ENCODE data around the gene GPER1.

The GPER1 gene

GRCh38 chr7:1053816-1054370 lies 34.0 kb upstream of the GPER1 start:
- in situ Hi-C loops (cut with MboI; ENCODE audit: low sequenced_read_pairs), result no loop called here

- in situ Hi-C loops (cut with MboI; ENCODE audit: low sequenced_read_pairs), result no loop called here
These were observed 33.5 kb upstream of the GPER1 start for GRCh38 chr7:1054438-1054837.

- in situ Hi-C loops (cut with MboI; ENCODE audit: low sequenced_read_pairs), result no loop called here
These were observed 33.0 kb upstream of the GPER1 start for GRCh38 chr7:1054861-1055450.

GRCh38 chr7:1055491-1055955 lies 32.4 kb upstream of the GPER1 start:
- in situ Hi-C loops (cut with MboI; ENCODE audit: low sequenced_read_pairs), result no loop called here

GRCh38 chr7:1055956-1056784 lies 31.7 kb upstream of the GPER1 start:
- in situ Hi-C loops (cut with MboI; ENCODE audit: low sequenced_read_pairs), result no loop called here

- in situ Hi-C loops (cut with MboI; ENCODE audit: low sequenced_read_pairs), result no loop called here
These were observed 31.0 kb upstream of the GPER1 start for GRCh38 chr7:1056785-1057410.

- in situ Hi-C loops (cut with MboI; ENCODE audit: low sequenced_read_pairs), result no loop called here
These were observed 30.3 kb upstream of the GPER1 start for GRCh38 chr7:1057416-1058291.

- in situ Hi-C loops (cut with MboI; ENCODE audit: low sequenced_read_pairs), result no loop called here
These were observed 29.6 kb upstream of the GPER1 start for GRCh38 chr7:1058311-1058710.

GRCh38 chr7:1058821-1059199 lies 29.1 kb upstream of the GPER1 start:
- in situ Hi-C loops (cut with MboI; ENCODE audit: low sequenced_read_pairs), result no loop called here

GRCh38 chr7:1059200-1060091 lies 28.5 kb upstream of the GPER1 start:
- in situ Hi-C loops (cut with MboI; ENCODE audit: low sequenced_read_pairs), result no loop called here

GRCh38 chr7:1060315-1061072 lies 27.4 kb upstream of the GPER1 start:
- in situ Hi-C loops (cut with MboI; ENCODE audit: low sequenced_read_pairs), result no loop called here

GRCh38 chr7:1061180-1061579 lies 26.7 kb upstream of the GPER1 start:
- in situ Hi-C loops (cut with MboI; ENCODE audit: low sequenced_read_pairs), result no loop called here

- in situ Hi-C loops (cut with MboI; ENCODE audit: low sequenced_read_pairs), result no loop called here
These were observed 25.3 kb upstream of the GPER1 start for GRCh38 chr7:1062296-1063294.

- in situ Hi-C loops (cut with MboI; ENCODE audit: low sequenced_read_pairs), result no loop called here
These were observed 24.6 kb upstream of the GPER1 start for GRCh38 chr7:1063361-1063760.

GRCh38 chr7:1064581-1064980 lies 23.3 kb upstream of the GPER1 start:
- in situ Hi-C loops (cut with MboI; ENCODE audit: low sequenced_read_pairs), result no loop called here

- in situ Hi-C loops (cut with MboI; ENCODE audit: low sequenced_read_pairs), result no loop called here
These were observed 22.7 kb upstream of the GPER1 start for GRCh38 chr7:1065263-1065584.

GRCh38 chr7:1065585-1066241 lies 22.2 kb upstream of the GPER1 start:
- in situ Hi-C loops (cut with MboI; ENCODE audit: low sequenced_read_pairs), result no loop called here

- in situ Hi-C loops (cut with MboI; ENCODE audit: low sequenced_read_pairs), result no loop called here
These were observed 21.7 kb upstream of the GPER1 start for GRCh38 chr7:1066242-1066588.
